Type B pancreatic cell (in vitro differentiated cells): ENCODE measurements around the gene MAD1L1. TPM values are rescaled to one million over a fixed set of nuclear protein-coding genes. Genes with fewer than 3 reads are reported as not detected.

ENCODE experiments used
- DNase-seq: peaks from one replicate; pipeline ENCODE4 v3.0.0; 2021; ENCODE audit warnings: mixed read lengths; ENCODE audit not compliant: unreplicated experiment; ENCODE audit errors: extremely low spot score
- H3K27ac Mint-ChIP-seq: 2 replicates; pipeline ENCODE4 v1.8.0; 2021; ENCODE audit warnings: mild to moderate bottlenecking, mixed read lengths
- H3K27me3 Mint-ChIP-seq: 2 replicates; pipeline ENCODE4 v1.8.0; 2021; ENCODE audit warnings: mixed read lengths
- H3K36me3 Mint-ChIP-seq: 2 replicates; pipeline ENCODE4 v1.8.0; 2021; ENCODE audit warnings: mixed read lengths
- H3K4me1 Mint-ChIP-seq: one replicate; pipeline ENCODE4 v1.8.0; 2021; ENCODE audit warnings: mixed read lengths; ENCODE audit not compliant: unreplicated experiment
- H3K4me3 Mint-ChIP-seq: 2 replicates; pipeline ENCODE4 v1.8.0; 2021; ENCODE audit warnings: mild to moderate bottlenecking, mixed read lengths
- H3K9me3 Mint-ChIP-seq: 2 replicates; pipeline ENCODE4 v1.8.0; 2021; ENCODE audit warnings: mixed read lengths
- total RNA-seq: library from RNA; stranded (reverse); gene quantifications from 2 replicates; pipeline ENCODE4 v1.2.1, GENCODE V29; 2021; ENCODE audit warnings: low replicate concordance
- TF ChIP-seq, protein P1 (sequence below): fragments of 200-600 bp; sonication (generic); conservative IDR thresholded peaks from 2 replicates; pipeline ENCODE4 v1.5.0; 2021; ENCODE audit warnings: antibody characterized with exemption, mild to moderate bottlenecking

MAD1L1 gene
- total RNA-seq, 1 donor from 2014 or later = 40.7 TPM

DNA sequence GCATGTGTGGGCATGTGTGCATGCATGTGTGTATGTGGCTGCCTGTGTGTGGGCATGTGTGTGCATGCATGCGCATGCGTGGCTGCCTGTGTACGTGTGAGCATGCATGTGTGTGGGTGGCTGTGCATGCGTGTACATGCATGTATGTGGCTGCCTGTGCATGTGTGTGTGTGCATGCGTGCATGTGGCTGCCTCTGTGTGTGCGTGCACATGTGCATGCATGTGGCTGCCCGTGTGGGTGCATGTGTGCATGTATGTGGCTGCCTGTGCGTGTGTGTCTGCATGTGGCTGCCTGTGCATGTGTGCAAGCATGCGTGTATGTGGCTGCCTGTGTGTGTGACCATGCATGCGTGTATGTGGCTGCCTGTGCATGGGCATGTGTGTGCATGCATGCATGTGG lies 345.5 kb downstream of the MAD1L1 start:
- Mint-ChIP-seq H3K27ac (no peak overlapping the region), H3K4me3 (no peak overlapping the region), H3K4me1 (peaks cover 9% of the 10 kb centered on the region), H3K9me3 (no peaks in the 10 kb centered on the region), H3K36me3 (peaks cover 12% of the 10 kb centered on the region), H3K27me3 (no peaks in the 10 kb centered on the region)
- TF ChIP-seq, protein P1, sequence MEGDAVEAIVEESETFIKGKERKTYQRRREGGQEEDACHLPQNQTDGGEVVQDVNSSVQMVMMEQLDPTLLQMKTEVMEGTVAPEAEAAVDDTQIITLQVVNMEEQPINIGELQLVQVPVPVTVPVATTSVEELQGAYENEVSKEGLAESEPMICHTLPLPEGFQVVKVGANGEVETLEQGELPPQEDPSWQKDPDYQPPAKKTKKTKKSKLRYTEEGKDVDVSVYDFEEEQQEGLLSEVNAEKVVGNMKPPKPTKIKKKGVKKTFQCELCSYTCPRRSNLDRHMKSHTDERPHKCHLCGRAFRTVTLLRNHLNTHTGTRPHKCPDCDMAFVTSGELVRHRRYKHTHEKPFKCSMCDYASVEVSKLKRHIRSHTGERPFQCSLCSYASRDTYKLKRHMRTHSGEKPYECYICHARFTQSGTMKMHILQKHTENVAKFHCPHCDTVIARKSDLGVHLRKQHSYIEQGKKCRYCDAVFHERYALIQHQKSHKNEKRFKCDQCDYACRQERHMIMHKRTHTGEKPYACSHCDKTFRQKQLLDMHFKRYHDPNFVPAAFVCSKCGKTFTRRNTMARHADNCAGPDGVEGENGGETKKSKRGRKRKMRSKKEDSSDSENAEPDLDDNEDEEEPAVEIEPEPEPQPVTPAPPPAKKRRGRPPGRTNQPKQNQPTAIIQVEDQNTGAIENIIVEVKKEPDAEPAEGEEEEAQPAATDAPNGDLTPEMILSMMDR = no peak
- no peak for DNase-seq

DNA sequence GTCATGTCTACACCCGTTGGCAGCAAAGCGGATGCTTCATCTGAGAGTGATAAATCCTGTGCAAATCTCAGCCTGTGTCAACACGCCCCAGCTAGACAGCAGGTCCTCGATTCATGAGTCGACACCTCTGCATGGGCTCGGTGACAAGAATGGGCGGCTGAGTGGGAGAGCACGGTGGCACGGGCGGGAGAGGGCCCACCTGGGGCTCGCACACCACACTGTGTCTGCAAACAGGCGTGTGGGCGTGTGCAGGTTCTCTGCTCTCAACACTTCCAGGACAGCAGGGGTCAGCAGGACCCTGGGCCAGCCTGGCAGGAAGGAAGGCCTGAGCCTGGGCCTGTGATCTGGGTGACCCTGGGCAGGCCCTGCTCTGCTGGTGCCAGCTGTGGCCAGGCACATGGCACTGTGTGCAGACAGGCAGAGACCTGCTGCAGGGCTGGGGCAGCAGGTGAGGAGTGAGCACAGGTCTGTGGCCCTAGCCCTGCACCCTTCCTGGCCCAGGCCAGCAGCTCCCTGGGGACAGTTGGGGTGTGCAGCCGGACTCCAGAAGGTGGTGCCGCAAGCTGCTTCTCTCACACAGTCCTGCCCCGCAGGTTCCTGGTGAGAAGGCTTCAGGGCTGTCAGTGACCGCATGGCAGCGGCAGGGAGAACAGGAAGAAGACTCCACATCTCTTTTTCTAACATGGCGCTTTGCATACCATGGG lies 346.2 kb downstream of the MAD1L1 start:
- Mint-ChIP-seq H3K9me3 (no peaks in the 10 kb centered on the region), H3K4me3 (no peak overlapping the region), H3K36me3 (peaks cover 9% of the 10 kb centered on the region), H3K27ac (no peak overlapping the region), H3K4me1 (peaks cover 9% of the 10 kb centered on the region), H3K27me3 (no peaks in the 10 kb centered on the region)
- DNase-seq = no peak
- TF ChIP-seq, protein P1 = no peak

DNA sequence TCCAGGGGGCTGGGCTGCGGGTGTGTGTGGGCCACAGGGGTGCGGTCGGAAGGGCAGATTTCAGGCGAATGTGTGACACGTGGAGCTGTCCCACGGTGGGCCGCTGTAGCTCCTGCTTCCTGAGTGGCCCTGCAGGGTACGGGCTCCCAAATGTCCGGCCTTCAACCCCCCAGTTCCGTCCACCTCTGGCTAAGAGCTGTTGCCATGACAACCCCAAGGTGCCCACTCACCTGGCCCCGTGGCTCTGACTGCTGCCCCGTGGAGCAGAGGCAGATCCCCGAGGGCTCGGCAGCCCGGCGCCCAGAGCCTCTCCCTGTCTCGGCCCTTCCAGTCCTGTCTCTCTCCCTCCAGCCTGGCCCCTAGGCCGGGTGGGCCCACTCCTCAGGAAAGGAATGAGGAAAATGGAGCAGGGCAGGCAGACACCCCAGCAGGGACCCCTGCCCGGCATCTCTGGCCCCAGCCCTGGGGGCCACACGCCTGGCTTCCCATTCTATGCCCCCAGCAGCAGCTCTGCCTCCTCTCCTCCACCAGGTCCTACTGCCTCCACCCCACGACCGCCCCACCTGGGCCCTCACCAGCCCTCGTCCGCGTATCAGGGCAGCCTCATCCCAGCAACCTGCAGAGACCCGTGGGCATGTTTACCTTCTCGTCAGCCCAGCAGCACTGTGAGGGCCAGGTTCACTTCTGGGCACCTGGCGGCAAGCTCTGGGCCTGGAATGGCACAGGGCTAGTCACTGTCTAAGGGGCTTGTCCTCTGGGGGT lies 347.1 kb downstream of the MAD1L1 start:
- Mint-ChIP-seq H3K27me3 (no peaks in the 10 kb centered on the region), H3K27ac (no peak overlapping the region), H3K4me3 (no peak overlapping the region), H3K9me3 (no peaks in the 10 kb centered on the region), H3K36me3 (peaks cover 9% of the 10 kb centered on the region), H3K4me1 (peaks cover 9% of the 10 kb centered on the region)
- DNase-seq = no peak
- TF ChIP-seq, protein P1 = no peak

DNA sequence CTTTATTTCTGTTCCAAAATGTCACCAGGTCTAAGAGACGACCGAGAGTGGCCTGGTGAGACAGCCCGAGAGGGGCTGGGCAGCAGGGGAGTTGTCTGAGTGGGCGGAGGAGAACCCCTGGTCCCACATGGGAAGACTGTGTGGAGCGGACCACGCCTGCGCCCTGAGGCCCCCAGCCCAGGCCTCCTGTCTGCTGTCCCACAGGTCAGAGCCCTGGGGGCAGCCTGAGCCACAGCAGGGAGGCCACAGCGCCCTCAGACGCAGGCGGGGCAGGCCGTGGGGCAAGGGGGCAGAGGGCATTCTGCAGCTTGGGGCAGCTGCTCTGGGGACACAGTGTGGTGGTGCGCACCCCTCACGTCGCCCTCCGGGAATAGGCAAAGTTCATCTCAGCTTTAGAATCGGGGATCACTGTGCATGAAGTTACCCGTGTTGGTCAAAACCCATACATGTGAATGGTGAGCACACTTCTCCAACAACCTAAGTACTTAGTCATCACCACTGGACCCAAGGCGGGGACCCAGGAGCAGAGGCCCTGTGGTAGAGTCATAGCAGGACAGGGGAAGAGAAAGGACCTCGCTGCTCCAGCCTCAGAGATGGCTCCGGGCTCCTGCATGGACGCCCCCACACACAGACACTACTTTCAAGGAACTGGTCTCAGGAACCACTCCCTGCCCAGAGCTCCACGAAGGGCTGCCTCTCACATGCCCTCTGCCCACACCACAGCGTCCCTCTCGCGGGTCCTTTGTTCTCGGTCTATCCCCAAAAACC lies 348.0 kb downstream of the MAD1L1 start:
- Mint-ChIP-seq H3K36me3 (peaks cover 5% of the 10 kb centered on the region), H3K4me3 (no peak overlapping the region), H3K27ac (no peak overlapping the region), H3K4me1 (peaks cover 4% of the 10 kb centered on the region), H3K27me3 (no peaks in the 10 kb centered on the region), H3K9me3 (no peaks in the 10 kb centered on the region)
- DNase-seq = no peak
- TF ChIP-seq, protein P1 = no peak

DNA sequence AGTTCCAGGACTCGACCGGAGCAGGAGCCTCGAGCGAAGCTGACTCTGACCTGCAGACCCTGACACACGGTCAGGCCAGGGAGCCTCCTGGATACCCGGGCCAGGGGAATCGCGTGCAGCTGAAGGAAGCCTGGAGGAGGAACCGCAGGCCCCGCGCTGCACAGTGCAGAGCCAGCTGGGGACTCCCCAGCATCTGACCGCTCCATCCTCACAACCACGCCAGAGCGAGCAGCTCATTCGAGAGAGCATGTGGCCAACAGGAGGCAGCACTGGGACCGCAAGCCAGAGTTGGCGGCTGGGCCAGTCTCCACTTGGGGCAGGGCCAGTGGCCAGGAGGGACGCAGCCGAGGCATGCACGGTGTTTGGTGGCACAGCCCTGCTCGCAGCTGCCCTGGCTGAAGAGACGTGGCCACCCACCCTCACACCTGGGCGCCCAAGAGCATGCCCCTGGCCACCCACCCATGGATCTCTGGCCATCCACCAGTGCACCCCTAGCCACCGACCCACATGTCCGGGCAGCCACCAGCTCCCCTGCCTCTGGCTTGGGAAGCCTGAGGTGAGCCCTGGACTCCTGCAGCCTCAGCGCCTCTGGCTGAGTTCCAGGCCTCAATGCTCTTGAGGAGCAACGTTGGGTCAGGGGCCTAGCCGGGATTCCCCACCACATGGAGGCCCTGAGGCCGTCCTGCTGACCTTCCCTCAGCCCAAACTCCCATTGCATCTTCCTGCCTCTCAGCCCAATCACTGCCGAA lies 348.7 kb downstream of the MAD1L1 start:
- TF ChIP-seq, protein P1 = peak; percentile 15
- Mint-ChIP-seq H3K36me3 (peaks cover 5% of the 10 kb centered on the region), H3K27me3 (no peaks in the 10 kb centered on the region), H3K4me3 (no peak overlapping the region), H3K4me1 (peaks cover 4% of the 10 kb centered on the region), H3K27ac (no peak overlapping the region), H3K9me3 (no peaks in the 10 kb centered on the region)
- DNase-seq = no peak
